ENCODE measurements around the gene ZBTB16.
A peak's percentile ranks its signal among the peaks of the same experiment; 100 is the strongest.

Gene ZBTB16

GRCh38 chr11:114277637-114278341 is 218.3 kb downstream of the ZBTB16 start:
- H2BK15ac ChIP-seq (ENCODE audit: low read length) = no peak overlapping the region
- WGBS, 2 donors (ENCODE audit: extremely low coverage in 2 of 2, insufficient read length in 2 of 2, insufficient replicate concordance in 1 of 2) = no CpG with 5 or more reads among the region's 11 CpGs
- no peak for DNase-seq (ENCODE audit: low spot score)
- H4K8ac ChIP-seq (ENCODE audit: low read depth, low read length) = no peak overlapping the region
- H4K91ac ChIP-seq (ENCODE audit: low read depth, low read length, poor library complexity) = no peak overlapping the region
- no peak overlapping the region for H2AFZ ChIP-seq (ENCODE audit: low read length)
- H3K79me1 ChIP-seq (ENCODE audit: low read depth, low read length) = no peaks in the 10 kb centered on the region
- no peak overlapping the region for H2BK12ac ChIP-seq (ENCODE audit: low read length)
- no peak overlapping the region for H2BK120ac ChIP-seq (ENCODE audit: low read depth, low read length)
- no peak overlapping the region for H3K9ac ChIP-seq (ENCODE audit: low read depth, low read length, poor library complexity)
- no peak overlapping the region for H3K4ac ChIP-seq (ENCODE audit: low read length)
- H3K4me2 ChIP-seq (ENCODE audit: insufficient read depth, low read length, poor library complexity, severe bottlenecking) = no peak overlapping the region
- no peak overlapping the region for H2AK5ac ChIP-seq (ENCODE audit: low read depth, low read length)
- H3K4me3 ChIP-seq (ENCODE audit: low read length in 2 of 2) = no peak overlapping the region
- H3K9me3 ChIP-seq (replicated peaks in 1 of 2; ENCODE audit: control insufficient read depth in 2 of 2, insufficient read depth in 1 of 2, low read depth in 1 of 2, low read length in 2 of 2) = no peaks in the 10 kb centered on the region
- H3K14ac ChIP-seq (ENCODE audit: low read length) = no peak overlapping the region
- H3K36me3 ChIP-seq (replicated peaks in 1 of 2; ENCODE audit: control insufficient read depth in 2 of 2, insufficient read depth in 2 of 2, low read length in 2 of 2) = no peaks in the 10 kb centered on the region
- H3K4me1 ChIP-seq (ENCODE audit: control insufficient read depth in 2 of 2, insufficient read depth in 1 of 2, low read depth in 1 of 2, low read length in 2 of 2) = peaks cover 0 to 7% of the 10 kb centered on the region in 2 donors
- H3K23ac ChIP-seq (ENCODE audit: low read depth, low read length, poor library complexity) = no peak overlapping the region
- no peak overlapping the region for H2BK5ac ChIP-seq (ENCODE audit: low read length)
- H3K27ac ChIP-seq (replicated peaks; ENCODE audit: low read length) = no peak overlapping the region
- H3K18ac ChIP-seq (ENCODE audit: low read length) = no peak overlapping the region
- peaks cover 0 to 12% (median 0%) of the 10 kb centered on the region in 3 experiments for H3K27me3 ChIP-seq (ENCODE audit: control insufficient read depth in 3 of 3, insufficient read depth in 3 of 3, low read depth in 1 of 3, low read length in 3 of 3)

GRCh38 chr11:114278342-114279065 is 219.0 kb downstream of the ZBTB16 start:
- Histone ChIP-seq H3K36me3 (replicated peaks in 1 of 2; ENCODE audit: control insufficient read depth in 2 of 2, insufficient read depth in 2 of 2, low read length in 2 of 2) (no peaks in the 10 kb centered on the region), H3K79me1 (ENCODE audit: low read depth, low read length) (no peaks in the 10 kb centered on the region), H2BK120ac (ENCODE audit: low read depth, low read length) (no peak overlapping the region), H3K4me1 (ENCODE audit: control insufficient read depth in 2 of 2, insufficient read depth in 1 of 2, low read depth in 1 of 2, low read length in 2 of 2) (peaks cover 0 to 7% of the 10 kb centered on the region in 2 donors), H2AFZ (ENCODE audit: low read length) (no peak overlapping the region), H3K27me3 (ENCODE audit: control insufficient read depth in 3 of 3, insufficient read depth in 3 of 3, low read depth in 1 of 3, low read length in 3 of 3) (peaks cover 0 to 11% (median 0%) of the 10 kb centered on the region in 3 experiments), H2BK5ac (ENCODE audit: low read length) (no peak overlapping the region), H2AK5ac (ENCODE audit: low read depth, low read length) (no peak overlapping the region), H2BK12ac (ENCODE audit: low read length) (no peak overlapping the region), H3K14ac (ENCODE audit: low read length) (peak overlapping the region; percentile 40), H3K18ac (ENCODE audit: low read length) (peak overlapping the region; percentile 6), H4K8ac (ENCODE audit: low read depth, low read length) (no peak overlapping the region), H3K23ac (ENCODE audit: low read depth, low read length, poor library complexity) (no peak overlapping the region), H3K9me3 (replicated peaks in 1 of 2; ENCODE audit: control insufficient read depth in 2 of 2, insufficient read depth in 1 of 2, low read depth in 1 of 2, low read length in 2 of 2) (no peaks in the 10 kb centered on the region), H2BK15ac (ENCODE audit: low read length) (peak overlapping the region; percentile 25), H3K27ac (replicated peaks; ENCODE audit: low read length) (no peak overlapping the region), H4K91ac (ENCODE audit: low read depth, low read length, poor library complexity) (no peak overlapping the region), H3K4ac (ENCODE audit: low read length) (no peak overlapping the region), H3K4me2 (ENCODE audit: insufficient read depth, low read length, poor library complexity, severe bottlenecking) (no peak overlapping the region), H3K4me3 (ENCODE audit: low read length in 2 of 2) (no peak overlapping the region), H3K9ac (ENCODE audit: low read depth, low read length, poor library complexity) (peak overlapping the region; percentile 15)
- no CpG with 5 or more reads among the region's 4 CpGs for WGBS, 2 donors (ENCODE audit: extremely low coverage in 2 of 2, insufficient read length in 2 of 2, insufficient replicate concordance in 1 of 2)
- no peak for DNase-seq (ENCODE audit: low spot score)

- Histone ChIP-seq H3K4me2 (ENCODE audit: insufficient read depth, low read length, poor library complexity, severe bottlenecking) (no peak overlapping the region), H3K79me1 (ENCODE audit: low read depth, low read length) (no peaks in the 10 kb centered on the region), H2AK5ac (ENCODE audit: low read depth, low read length) (no peak overlapping the region), H3K4me3 (ENCODE audit: low read length in 2 of 2) (no peak overlapping the region), H2AFZ (ENCODE audit: low read length) (no peak overlapping the region), H4K8ac (ENCODE audit: low read depth, low read length) (no peak overlapping the region), H2BK120ac (ENCODE audit: low read depth, low read length) (no peak overlapping the region), H3K9ac (ENCODE audit: low read depth, low read length, poor library complexity) (no peak overlapping the region), H2BK5ac (ENCODE audit: low read length) (no peak overlapping the region), H4K91ac (ENCODE audit: low read depth, low read length, poor library complexity) (no peak overlapping the region), H2BK15ac (ENCODE audit: low read length) (no peak overlapping the region), H3K14ac (ENCODE audit: low read length) (no peak overlapping the region), H3K27ac (replicated peaks; ENCODE audit: low read length) (no peak overlapping the region), H3K23ac (ENCODE audit: low read depth, low read length, poor library complexity) (no peak overlapping the region), H3K27me3 (ENCODE audit: control insufficient read depth in 3 of 3, insufficient read depth in 3 of 3, low read depth in 1 of 3, low read length in 3 of 3) (peaks cover 0 to 8% (median 0%) of the 10 kb centered on the region in 3 experiments), H3K4ac (ENCODE audit: low read length) (no peak overlapping the region), H3K4me1 (ENCODE audit: control insufficient read depth in 2 of 2, insufficient read depth in 1 of 2, low read depth in 1 of 2, low read length in 2 of 2) (peaks cover 0 to 7% of the 10 kb centered on the region in 2 donors), H3K18ac (ENCODE audit: low read length) (no peak overlapping the region), H2BK12ac (ENCODE audit: low read length) (peak overlapping the region; percentile 1), H3K9me3 (replicated peaks in 1 of 2; ENCODE audit: control insufficient read depth in 2 of 2, insufficient read depth in 1 of 2, low read depth in 1 of 2, low read length in 2 of 2) (no peaks in the 10 kb centered on the region), H3K36me3 (replicated peaks in 1 of 2; ENCODE audit: control insufficient read depth in 2 of 2, insufficient read depth in 2 of 2, low read length in 2 of 2) (no peaks in the 10 kb centered on the region)
- DNase-seq (ENCODE audit: low spot score) = no peak
- WGBS, 2 donors (ENCODE audit: extremely low coverage in 2 of 2, insufficient read length in 2 of 2, insufficient replicate concordance in 1 of 2) = no CpG with 5 or more reads among the region's 9 CpGs
These were observed 220.5 kb downstream of the ZBTB16 start for GRCh38 chr11:114279792-114280546.

- H3K36me3 ChIP-seq (replicated peaks in 1 of 2; ENCODE audit: control insufficient read depth in 2 of 2, insufficient read depth in 2 of 2, low read length in 2 of 2) = no peaks in the 10 kb centered on the region
- H3K27me3 ChIP-seq (ENCODE audit: control insufficient read depth in 3 of 3, insufficient read depth in 3 of 3, low read depth in 1 of 3, low read length in 3 of 3) = peaks cover 0 to 6% (median 0%) of the 10 kb centered on the region in 3 experiments
- no peak overlapping the region for H3K9ac ChIP-seq (ENCODE audit: low read depth, low read length, poor library complexity)
- H3K4me3 ChIP-seq (ENCODE audit: low read length in 2 of 2) = no peak overlapping the region
- H2BK120ac ChIP-seq (ENCODE audit: low read depth, low read length) = no peak overlapping the region
- H2BK5ac ChIP-seq (ENCODE audit: low read length) = no peak overlapping the region
- H3K27ac ChIP-seq (replicated peaks; ENCODE audit: low read length) = no peak overlapping the region
- H3K14ac ChIP-seq (ENCODE audit: low read length) = no peak overlapping the region
- DNase-seq (ENCODE audit: low spot score) = peak; percentile 66
- WGBS, 2 donors (ENCODE audit: extremely low coverage in 2 of 2, insufficient read length in 2 of 2, insufficient replicate concordance in 1 of 2) = no CpG with 5 or more reads among the region's 6 CpGs
- peak overlapping the region; percentile 84 for H2AFZ ChIP-seq (ENCODE audit: low read length)
- no peak overlapping the region for H3K23ac ChIP-seq (ENCODE audit: low read depth, low read length, poor library complexity)
- peaks cover 0 to 11% of the 10 kb centered on the region in 2 donors for H3K4me1 ChIP-seq (ENCODE audit: control insufficient read depth in 2 of 2, insufficient read depth in 1 of 2, low read depth in 1 of 2, low read length in 2 of 2)
- no peak overlapping the region for H2AK5ac ChIP-seq (ENCODE audit: low read depth, low read length)
- peak overlapping the region; percentile 43 for H4K8ac ChIP-seq (ENCODE audit: low read depth, low read length)
- no peak overlapping the region for H2BK12ac ChIP-seq (ENCODE audit: low read length)
- H3K4ac ChIP-seq (ENCODE audit: low read length) = no peak overlapping the region
- peak overlapping the region; percentile 17 for H2BK15ac ChIP-seq (ENCODE audit: low read length)
- no peak overlapping the region for H4K91ac ChIP-seq (ENCODE audit: low read depth, low read length, poor library complexity)
- no peak overlapping the region for H3K4me2 ChIP-seq (ENCODE audit: insufficient read depth, low read length, poor library complexity, severe bottlenecking)
- no peaks in the 10 kb centered on the region for H3K79me1 ChIP-seq (ENCODE audit: low read depth, low read length)
- no peaks in the 10 kb centered on the region for H3K9me3 ChIP-seq (replicated peaks in 1 of 2; ENCODE audit: control insufficient read depth in 2 of 2, insufficient read depth in 1 of 2, low read depth in 1 of 2, low read length in 2 of 2)
- H3K18ac ChIP-seq (ENCODE audit: low read length) = peak overlapping the region; percentile 58
These were observed 221.2 kb downstream of the ZBTB16 start for GRCh38 chr11:114280696-114281095.

All from neuronal stem cell (in vitro differentiated cells).